Measurements from ENCODE around the gene XIRP2. TPM values are rescaled to one million over a fixed set of nuclear protein-coding genes. Genes with fewer than 3 reads are reported as not detected.

The XIRP2 gene
- total and polyA plus RNA-seq, 2 of the 8 experiments (the other 6 are each of a cell fraction or from before 2014, with no cell fraction given) = 0.11 TPM; not detected in 1

DNA sequence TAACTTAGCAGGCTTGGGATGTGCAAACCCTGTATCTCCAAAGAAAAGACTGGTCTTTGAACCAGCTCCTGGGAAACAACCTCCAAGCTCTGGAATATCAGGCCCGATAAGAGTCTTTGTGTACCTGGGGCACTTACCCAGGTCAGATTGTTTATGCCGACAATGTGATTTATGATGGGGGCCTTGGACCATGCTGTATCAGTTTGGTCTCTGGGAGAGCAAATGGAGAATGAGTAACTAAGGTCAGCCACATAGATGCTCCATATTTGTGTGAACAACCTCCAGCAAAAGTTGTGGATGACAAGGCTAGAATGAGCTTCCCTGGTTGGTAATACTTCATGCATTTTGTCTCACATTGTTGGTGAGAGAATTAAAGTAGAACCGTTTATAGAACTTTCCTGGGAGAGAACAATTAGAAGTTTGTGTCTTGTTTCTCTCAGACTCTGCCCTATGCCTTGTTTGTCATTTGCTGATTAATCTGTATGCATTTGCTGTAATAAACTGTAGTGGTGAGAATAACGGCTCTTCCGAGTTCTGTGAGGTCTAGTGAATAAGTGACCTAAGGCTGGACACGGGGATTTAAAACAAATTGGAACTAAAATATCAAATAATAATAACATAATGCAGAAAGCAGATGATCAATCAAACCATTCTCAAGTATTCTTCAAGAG lies 259.1 kb downstream of the XIRP2 start:
- 88% methylated on average over 6 of the region's 6 CpGs; no CpG with 5 or more reads in 1 of the 2 experiments for WGBS, 2 experiments (ENCODE audit: extremely low coverage in 1 of 2, insufficient coverage in 1 of 2, insufficient read length in 1 of 2, insufficient replicate concordance in 2 of 2, low coverage in 1 of 2, low lambda C conversion rate in 2 of 2, missing lambda C conversion rate in 1 of 2)
- Histone ChIP-seq H3K79me2 (ENCODE audit: control insufficient read depth in 1 of 2, insufficient read depth in 2 of 2, low read length in 2 of 2) (no peaks in the 10 kb centered on the region), H4K5ac (ENCODE audit: insufficient read length, low read depth, low read length) (no peak overlapping the region), H3K9me3 (ENCODE audit: insufficient read depth in 2 of 2, low read depth in 1 of 2, low read length in 1 of 2) (no peaks in the 10 kb centered on the region), H2BK15ac (ENCODE audit: low read length) (no peak overlapping the region), H3K56ac (replicated peaks; ENCODE audit: insufficient read length, low read depth, low read length) (no peak overlapping the region), H2AK5ac (ENCODE audit: low read depth, low read length) (no peak overlapping the region), H2BK5ac (ENCODE audit: low read depth, low read length) (no peak overlapping the region), H3K4me2 (ENCODE audit: insufficient read depth in 1 of 2, low read depth in 2 of 2, low read length in 2 of 2) (no peak overlapping the region), H2BK12ac (ENCODE audit: low read depth, low read length) (no peak overlapping the region), H3K23ac (ENCODE audit: insufficient read length) (no peak overlapping the region), H3K4ac (replicated peaks; ENCODE audit: insufficient read length, low read depth, low read length) (no peak overlapping the region), H3K9ac (replicated peaks in 1 of 4; ENCODE audit: extremely low read depth in 1 of 4, low read depth in 3 of 4, low read length in 3 of 4) (peak overlapping the region in 1 of 4 experiments; percentile 34; a peak in 1 of 7 replicates), H4K8ac (ENCODE audit: extremely low read depth, insufficient read depth, low read length) (no peak overlapping the region), H3K4me1 (replicated peaks in 1 of 4; ENCODE audit: control insufficient read depth in 3 of 4, insufficient read depth in 4 of 4, low read length in 3 of 4) (no peaks in the 10 kb centered on the region), H3K18ac (ENCODE audit: extremely low read depth, low read length) (no peak overlapping the region), H3K36me3 (ENCODE audit: control insufficient read depth in 2 of 4, insufficient read depth in 4 of 4, low read length in 3 of 4) (no peaks in the 10 kb centered on the region), H2BK20ac (ENCODE audit: low read length) (no peak overlapping the region), H2AFZ (ENCODE audit: low read length) (no peak overlapping the region), H2BK120ac (replicated peaks; ENCODE audit: low read depth, low read length) (no peak overlapping the region), H3K23me2 (ENCODE audit: low read depth, low read length) (no peaks in the 10 kb centered on the region), H3K14ac (ENCODE audit: insufficient read length) (no peak overlapping the region), H4K91ac (replicated peaks; ENCODE audit: insufficient read length, low read length) (no peak overlapping the region), H3K27me3 (replicated peaks in 1 of 4; ENCODE audit: control insufficient read depth in 3 of 4, extremely low read depth in 1 of 4, insufficient read depth in 3 of 4, low read length in 3 of 4) (no peaks in the 10 kb centered on the region), H3K4me3 (ENCODE audit: extremely low read depth in 1 of 4, insufficient read depth in 2 of 4, low read depth in 3 of 4, low read length in 4 of 4) (no peak overlapping the region), H3K79me1 (ENCODE audit: low read depth, low read length) (no peaks in the 10 kb centered on the region), H4K20me1 (replicated peaks in 1 of 2; ENCODE audit: control insufficient read depth in 1 of 2, insufficient read depth in 2 of 2, low read length in 2 of 2) (no peaks in the 10 kb centered on the region), H3K27ac (ENCODE audit: low read depth, low read length) (no peak overlapping the region)
- POLR2A ChIA-PET (ENCODE audit: partially characterized antibody) = no interaction called here
- FAIRE-seq (no peak), DNase-seq (ENCODE audit: low read depth in 1 of 2, low spot score in 2 of 2) (no peak)
- CTCF ChIA-PET (ENCODE audit: partially characterized antibody) = no interaction called here
- no peak for TF ChIP-seq HDAC6 (IDR thresholded peaks at IDR 0.05; ENCODE audit: low read depth, low read length)
- no peak for TF ChIP-seq POU5F1 (IDR thresholded peaks at IDR 0.05; ENCODE audit: low read depth, low read length)
- no peak for TF ChIP-seq FOSL1 (IDR thresholded peaks at IDR 0.05; ENCODE audit: insufficient read depth, low read depth, low read length)
- TF ChIP-seq CREB1 (IDR thresholded peaks at IDR 0.05) = no peak
- no peak for TF ChIP-seq ZNF274 (IDR thresholded peaks at IDR 0.05; ENCODE audit: borderline replicate concordance, extremely low read depth, low read length)
- TF ChIP-seq TEAD4 (IDR thresholded peaks at IDR 0.05; ENCODE audit: low read depth, low read length) = no peak
- TF ChIP-seq SIN3A (conservative IDR thresholded peaks at IDR 0.05 in 1 of 2, IDR thresholded peaks at IDR 0.05 in 1 of 2; ENCODE audit: low read depth in 1 of 2, low read length in 2 of 2) = no peak
- no peak for TF ChIP-seq CHD2 (IDR thresholded peaks at IDR 0.05; ENCODE audit: low read length)
- TF ChIP-seq JUND (IDR thresholded peaks at IDR 0.05; ENCODE audit: low read length) = no peak
- TF ChIP-seq TCF12 (IDR thresholded peaks at IDR 0.05; ENCODE audit: low read depth, low read length) = no peak
- TF ChIP-seq, protein P1, sequence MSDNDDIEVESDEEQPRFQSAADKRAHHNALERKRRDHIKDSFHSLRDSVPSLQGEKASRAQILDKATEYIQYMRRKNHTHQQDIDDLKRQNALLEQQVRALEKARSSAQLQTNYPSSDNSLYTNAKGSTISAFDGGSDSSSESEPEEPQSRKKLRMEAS (IDR thresholded peaks at IDR 0.05) = no peak
- TF ChIP-seq RFX5 (IDR thresholded peaks at IDR 0.05; ENCODE audit: borderline replicate concordance, low read depth, low read length) = no peak
- no peak for TF ChIP-seq BRCA1 (IDR thresholded peaks at IDR 0.05; ENCODE audit: low read depth, low read length)
- TF ChIP-seq, protein P2, sequence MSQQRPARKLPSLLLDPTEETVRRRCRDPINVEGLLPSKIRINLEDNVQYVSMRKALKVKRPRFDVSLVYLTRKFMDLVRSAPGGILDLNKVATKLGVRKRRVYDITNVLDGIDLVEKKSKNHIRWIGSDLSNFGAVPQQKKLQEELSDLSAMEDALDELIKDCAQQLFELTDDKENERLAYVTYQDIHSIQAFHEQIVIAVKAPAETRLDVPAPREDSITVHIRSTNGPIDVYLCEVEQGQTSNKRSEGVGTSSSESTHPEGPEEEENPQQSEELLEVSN (IDR thresholded peaks at IDR 0.05) = no peak

All from H1 (cell line).